AG04450 (cell line): ENCODE data around the gene ILKAP. TPM values are rescaled to one million over a fixed set of nuclear protein-coding genes. Genes with fewer than 3 reads are reported as not detected.
A peak's percentile ranks its signal among the peaks of the same experiment; 100 is the strongest.

Source experiments
- CTCF ChIA-PET: fragments of 300-600, 350-600 bp; formaldehyde crosslinking; extraction: SDS; loops from one replicate; lab custom pipeline; 2022; ENCODE audit warnings: antibody characterized with exemption, inconsistent platforms; lab: Charles Lee
- POLR2A ChIA-PET: fragments of 350-600 bp; formaldehyde crosslinking; extraction: SDS; loops from one replicate; lab custom pipeline; 2021; ENCODE audit warnings: antibody characterized with exemption, inconsistent platforms; lab: Yijun Ruan, JAX
- DNase-seq: peaks from one replicate; pipeline ENCODE4 v3.0.0-alpha.2; 2011; ENCODE audit warnings: low read depth, low spot score
- H3K27ac ChIP-seq: one replicate; pipeline ENCODE4 v1.5.1; 2012; ENCODE audit warnings: low read depth, low read length, control low read depth
- H3K27me3 ChIP-seq: one replicate; pipeline ENCODE4 v1.6.0; 2012; ENCODE audit warnings: low read length; ENCODE audit not compliant: control insufficient read depth, insufficient read depth
- H3K4me3 ChIP-seq: 2 replicates; pipeline ENCODE4 v1.5.1; 2011; ENCODE audit warnings: mild to moderate bottlenecking, low read depth, low read length, control low read depth
- H3K9me3 ChIP-seq: 2 replicates; pipeline ENCODE4 v1.5.1; 2012; ENCODE audit warnings: low read length; ENCODE audit not compliant: control insufficient read depth, insufficient read depth
- polyA plus RNA-seq: library from polyadenylated mRNA; depleted of rRNA; stranded (reverse); fragments of >200 nt; gene quantifications from 2 replicates; pipeline ENCODE4 v1.2.3, GENCODE V29; 2011
- TF ChIP-seq, protein P1 (sequence below): IDR thresholded peaks from 2 replicates; pipeline ENCODE4 v1.5.1; 2011; ENCODE audit warnings: low read depth, low read length, control low read depth, inconsistent platforms

The ILKAP gene
- polyA plus RNA-seq, 1 experiment = 34.9 TPM

GRCh38 chr2:238170386-238171071, 33.0 kb downstream of the ILKAP start:
- POLR2A ChIA-PET = interaction anchor here (0.6 to 1.5 kb wide), 8 partner anchors 12 to 110 kb away, joined by 3 to 14 read pairs (median 5); partner anchors contain the start of genes ERFE, HES6, ILKAP and SCLY
- TF ChIP-seq, protein P1, sequence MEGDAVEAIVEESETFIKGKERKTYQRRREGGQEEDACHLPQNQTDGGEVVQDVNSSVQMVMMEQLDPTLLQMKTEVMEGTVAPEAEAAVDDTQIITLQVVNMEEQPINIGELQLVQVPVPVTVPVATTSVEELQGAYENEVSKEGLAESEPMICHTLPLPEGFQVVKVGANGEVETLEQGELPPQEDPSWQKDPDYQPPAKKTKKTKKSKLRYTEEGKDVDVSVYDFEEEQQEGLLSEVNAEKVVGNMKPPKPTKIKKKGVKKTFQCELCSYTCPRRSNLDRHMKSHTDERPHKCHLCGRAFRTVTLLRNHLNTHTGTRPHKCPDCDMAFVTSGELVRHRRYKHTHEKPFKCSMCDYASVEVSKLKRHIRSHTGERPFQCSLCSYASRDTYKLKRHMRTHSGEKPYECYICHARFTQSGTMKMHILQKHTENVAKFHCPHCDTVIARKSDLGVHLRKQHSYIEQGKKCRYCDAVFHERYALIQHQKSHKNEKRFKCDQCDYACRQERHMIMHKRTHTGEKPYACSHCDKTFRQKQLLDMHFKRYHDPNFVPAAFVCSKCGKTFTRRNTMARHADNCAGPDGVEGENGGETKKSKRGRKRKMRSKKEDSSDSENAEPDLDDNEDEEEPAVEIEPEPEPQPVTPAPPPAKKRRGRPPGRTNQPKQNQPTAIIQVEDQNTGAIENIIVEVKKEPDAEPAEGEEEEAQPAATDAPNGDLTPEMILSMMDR = no peak
- H3K9me3 ChIP-seq = no peaks in the 10 kb centered on the region; the same call in 1 of the 2 replicates
- CTCF ChIA-PET = interaction anchor here (0.7 to 1.5 kb wide), 4 partner anchors 43 to 93 kb away, joined by 3 to 5 read pairs (median 4); no protein-coding TSS in a partner anchor
- DNase-seq = no peak
- H3K27ac ChIP-seq = peak overlapping the region; percentile 100
- H3K4me3 ChIP-seq = no peak overlapping the region
- H3K27me3 ChIP-seq = no peaks in the 10 kb centered on the region

DNA sequence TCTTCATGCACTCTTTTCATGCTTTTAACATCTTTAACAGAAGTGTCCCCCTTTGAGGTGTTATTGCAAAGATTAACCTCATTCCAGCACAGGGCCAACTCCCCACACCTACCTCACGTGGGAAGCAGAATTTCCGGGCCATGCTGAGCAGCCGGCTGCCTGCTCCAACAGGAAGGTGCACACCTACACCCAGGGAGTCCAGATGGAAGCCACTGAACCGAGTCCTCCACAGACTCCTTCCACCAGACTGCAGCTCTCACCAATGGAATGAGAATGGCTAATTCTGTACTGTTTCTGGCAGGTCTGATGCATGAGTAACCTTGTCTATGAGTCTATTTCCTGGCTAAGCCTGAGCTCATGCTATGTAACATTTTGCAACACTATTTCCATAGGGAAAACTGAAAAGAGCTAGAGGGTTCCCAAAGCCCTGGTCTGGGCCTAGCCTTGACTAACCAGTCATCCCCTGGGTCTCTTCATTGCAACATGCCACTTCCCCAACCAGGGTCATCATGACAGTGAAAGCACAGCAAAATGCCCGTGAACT, 33.7 kb downstream of the ILKAP start:
- Histone ChIP-seq H3K9me3 (no peaks in the 10 kb centered on the region; the same call in 1 of the 2 replicates), H3K27ac (peak overlapping the region; percentile 100), H3K27me3 (no peaks in the 10 kb centered on the region), H3K4me3 (peak overlapping the region; percentile 28)
- TF ChIP-seq, protein P1 = no peak
- CTCF ChIA-PET = interaction anchor here (0.6 to 1.5 kb wide), 3 partner anchors 42 to 246 kb away, joined by 3 to 5 read pairs (median 4); no protein-coding TSS in a partner anchor
- POLR2A ChIA-PET = interaction anchor here (0.6 to 1.5 kb wide), 13 partner anchors 9 to 295 kb away, joined by 3 to 14 read pairs (median 4); partner anchors contain the start of genes ERFE, HES6, ILKAP and SCLY
- DNase-seq = peak; percentile 88

DNA sequence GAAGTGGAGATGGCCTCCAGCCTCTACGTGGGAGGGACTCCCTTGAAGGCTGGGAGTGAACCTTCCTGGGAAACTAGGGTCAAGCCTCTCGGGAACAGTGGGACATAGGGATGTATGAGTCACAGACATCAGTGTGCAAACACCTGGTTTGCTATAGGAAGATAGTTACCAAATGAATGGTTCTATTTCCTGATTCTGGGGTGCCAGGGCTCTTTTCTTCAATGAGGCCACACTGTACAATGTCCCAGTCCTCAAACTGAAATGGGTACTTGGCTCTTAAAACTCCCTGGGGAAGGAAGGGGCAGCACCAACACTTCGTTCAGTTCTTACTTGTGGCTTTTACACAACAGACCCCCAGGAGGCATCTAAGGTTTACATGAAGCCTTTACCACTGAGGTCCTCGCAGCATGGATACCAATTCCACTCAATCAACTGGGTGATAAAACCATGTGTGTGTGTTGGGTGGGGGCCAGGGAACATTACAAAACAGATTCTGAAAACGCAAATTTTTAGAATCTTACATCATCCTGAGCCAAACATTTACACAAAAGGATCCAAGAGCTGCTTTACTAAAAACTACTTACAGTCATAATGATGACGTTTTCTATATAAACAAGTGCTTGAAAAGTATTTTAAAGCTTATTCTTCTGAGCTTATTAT, 34.3 kb downstream of the ILKAP start:
- H3K9me3 ChIP-seq = no peaks in the 10 kb centered on the region; the same call in 1 of the 2 replicates
- peak; percentile 95 for DNase-seq
- ChIA-PET CTCF (interaction anchor here (0.6 to 1.5 kb wide), 3 partner anchors 42 to 246 kb away, joined by 3 to 5 read pairs (median 4); no protein-coding TSS in a partner anchor), POLR2A (interaction anchor here (0.6 to 1.5 kb wide), 12 partner anchors 9 to 294 kb away, joined by 3 to 14 read pairs (median 4); partner anchors contain the start of genes ERFE, HES6, ILKAP and SCLY)
- TF ChIP-seq, protein P1 = peak; percentile 20; the same call in 1 of the 2 replicates
- H3K27ac ChIP-seq = peak overlapping the region; percentile 100
- H3K27me3 ChIP-seq = no peaks in the 10 kb centered on the region
- peak overlapping the region; percentile 28 for H3K4me3 ChIP-seq

DNA sequence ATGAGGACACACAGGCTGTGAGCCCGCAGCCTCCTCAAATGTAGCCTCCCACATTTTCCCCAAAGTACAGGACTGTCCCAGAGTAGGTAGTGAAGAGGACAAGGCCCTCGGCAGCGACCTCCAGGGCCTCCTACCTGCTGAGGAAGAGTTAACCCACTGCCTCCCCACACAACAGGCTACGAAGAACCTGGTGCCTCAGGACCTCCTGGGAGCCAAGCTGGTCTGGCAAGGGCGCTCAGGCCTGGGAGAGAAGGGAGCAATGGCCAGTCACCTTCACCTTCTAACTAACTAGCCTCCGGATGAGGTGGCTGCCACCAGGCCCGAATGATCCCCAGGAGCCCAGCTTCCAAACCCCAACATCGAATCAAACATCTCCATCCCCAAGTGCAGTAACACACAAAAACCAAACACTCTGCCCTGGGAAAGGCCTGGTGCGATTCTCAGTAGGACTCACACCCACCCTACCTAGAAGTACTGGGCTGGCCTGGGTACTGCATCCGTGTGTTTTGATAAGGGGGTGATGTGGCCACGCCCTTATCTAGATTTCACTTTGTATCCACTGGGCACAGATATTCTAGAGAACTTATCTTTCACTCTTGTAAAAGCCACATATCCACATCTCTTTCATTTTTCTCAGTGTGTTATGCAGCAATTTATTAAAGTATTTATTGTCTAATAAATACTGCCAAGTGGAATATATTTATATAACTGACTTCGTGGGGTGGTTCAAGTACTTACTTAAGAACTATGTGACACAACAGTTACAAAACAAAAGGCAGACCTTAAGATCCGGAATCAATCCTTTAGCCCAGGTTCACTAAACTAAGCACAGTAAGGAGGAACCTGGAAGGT, 35.1 kb downstream of the ILKAP start:
- H3K4me3 ChIP-seq = no peak overlapping the region
- DNase-seq = no peak
- TF ChIP-seq, protein P1 = no peak
- no peaks in the 10 kb centered on the region; the same call in 1 of the 2 replicates for H3K9me3 ChIP-seq
- ChIA-PET POLR2A (interaction anchor here (1.2 kb wide), 1 partner anchor 27 kb away, joined by 3 read pairs; no protein-coding TSS in a partner anchor), CTCF (no interaction called here)
- peak overlapping the region; percentile 100 for H3K27ac ChIP-seq
- H3K27me3 ChIP-seq = no peaks in the 10 kb centered on the region
